Tibial nerve (tissue), 4 donors: ENCODE results near the gene DDOST.

Experiments
- CTCF ChIP-seq, 5 experiments: fragments of 200-600 bp in 3 of 5; fragments of 450-650 bp in 2 of 5; sonication (generic) in 3 of 5; IDR thresholded peaks; one replicate each; pipeline ENCODE4 v1.5.1; 2016 to 2019; ENCODE audit warnings: antibody characterized with exemption in 5 of 5, mild to moderate bottlenecking in 3 of 5, moderate library complexity in 2 of 5
- EP300 ChIP-seq, 2 donors: sonication (generic); formaldehyde crosslinking; IDR thresholded peaks; one replicate each; pipeline ENCODE4 v1.6.1; 2017; ENCODE audit warnings: antibody characterized with exemption in 2 of 2, mild to moderate bottlenecking in 1 of 2
- POLR2A ChIP-seq, 2 donors: fragments of 450-650 bp; IDR thresholded peaks; one replicate each; pipeline ENCODE4 v1.6.1; 2017; ENCODE audit warnings: antibody characterized with exemption in 2 of 2, mild to moderate bottlenecking in 2 of 2, moderate library complexity in 2 of 2

- TF ChIP-seq POLR2A (IDR thresholded peaks at IDR 0.05) (no peak), CTCF (IDR thresholded peaks at IDR 0.05) (no peak), EP300 (IDR thresholded peaks at IDR 0.05) (no peak)
Observed at GRCh38 chr1:20657024-20657423, 4.1 kb downstream of the DDOST start.
